Activated naive CD4-positive, alpha-beta T cell treated with anti-CD3 and anti-CD28 coated beads, Interleukin-2, amount 50 U/mL, for 72 hours (primary cell): Measurements from ENCODE around the gene ZNF384. TPM values are rescaled to one million over a fixed set of nuclear protein-coding genes. Genes with fewer than 3 reads are reported as not detected.

ENCODE experiments used
- ATAC-seq, 2 donors: fragments of 150-1000 bp; cut with Tn5 transposase; 2 replicates each; pipeline ENCODE4 v1.10.0; 2021; ENCODE audit warnings: mild to moderate bottlenecking in 2 of 2, moderate library complexity in 2 of 2
- DNase-seq, 2 donors: peaks; one replicate each; pipeline ENCODE4 v3.0.0; 2021 to 2022; ENCODE audit warnings: low spot score in 2 of 2
- H3K27ac Mint-ChIP-seq, 2 donors: one replicate each; pipeline ENCODE4 v1.8.0; 2022; ENCODE audit warnings: mild to moderate bottlenecking in 2 of 2, mixed read lengths in 2 of 2
- H3K36me3 Mint-ChIP-seq, 2 donors: one replicate each; pipeline ENCODE4 v1.8.0; 2022; ENCODE audit warnings: mixed read lengths in 2 of 2
- H3K9me3 Mint-ChIP-seq, 2 donors: one replicate each; pipeline ENCODE4 v1.8.0; 2022; ENCODE audit warnings: mixed read lengths in 2 of 2
- total RNA-seq, 2 donors: library from RNA; stranded (reverse); gene quantifications; one replicate each; pipeline ENCODE4 v1.2.3, GENCODE V29; 2022

Gene ZNF384
- total RNA-seq, 2 donors from 2014 or later, result 77.1 to 92.6 TPM

DNA sequence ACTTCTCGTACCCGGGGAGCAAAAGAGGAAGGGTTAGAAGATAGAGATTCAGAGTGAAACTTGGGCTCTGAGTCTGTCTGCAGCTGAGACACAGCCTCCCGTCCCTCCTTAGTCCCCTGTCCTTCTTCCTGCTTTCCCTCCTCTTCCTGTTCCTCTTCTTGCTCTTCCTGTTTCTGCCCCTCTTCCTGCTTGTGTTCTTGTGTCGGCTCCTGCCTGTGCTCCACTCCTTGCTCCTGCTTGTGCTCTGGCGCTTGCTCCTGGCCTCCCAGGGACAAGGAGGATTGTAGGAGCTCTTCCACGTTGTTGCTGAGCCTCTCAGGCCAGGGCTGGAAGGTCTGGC, 44.9 kb downstream of the ZNF384 start:
- no peak for ATAC-seq

DNA sequence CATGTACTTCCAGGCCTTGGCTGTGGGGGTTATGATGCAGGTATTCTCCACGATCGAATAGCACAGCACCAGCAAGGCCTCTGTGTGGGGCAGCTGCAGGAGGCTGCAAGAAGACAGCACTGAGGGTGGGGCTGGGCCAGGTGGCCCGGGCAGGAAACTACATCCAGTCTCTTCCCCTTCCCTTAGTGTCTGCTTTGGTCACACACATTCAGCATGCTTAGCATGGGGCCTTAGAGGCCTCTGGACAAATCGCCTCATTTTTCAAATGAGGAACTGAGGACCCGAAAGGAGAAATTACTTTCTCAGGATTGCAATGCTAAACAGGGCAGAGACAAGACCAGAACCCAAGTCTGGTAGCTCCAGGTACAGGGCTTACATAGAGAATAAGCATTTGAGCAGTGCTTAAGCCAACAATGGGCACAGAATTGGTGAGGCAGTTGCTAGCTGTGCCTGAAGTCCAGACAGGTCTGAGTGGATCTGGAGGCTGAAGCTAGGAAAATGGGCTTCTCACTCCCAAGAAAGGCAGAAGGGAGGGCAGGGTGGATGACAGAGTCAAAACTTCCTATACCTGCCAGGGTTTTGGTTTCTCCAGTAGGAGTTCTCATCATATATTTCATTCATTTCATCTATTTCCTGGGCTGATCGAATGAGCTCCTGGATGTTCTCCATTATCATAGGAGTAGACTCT, 45.5 kb downstream of the ZNF384 start:
- H3K27ac Mint-ChIP-seq, result no peak overlapping the region
- peaks cover 6 to 16% of the 10 kb centered on the region in 2 donors for H3K9me3 Mint-ChIP-seq
- ATAC-seq, result no peak
- H3K36me3 Mint-ChIP-seq, result peaks cover 12 to 43% of the 10 kb centered on the region in 2 donors
- DNase-seq, result no peak

More for the DNA sequence above, 44.9 kb downstream of the ZNF384 start:
- peaks cover 6 to 16% of the 10 kb centered on the region in 2 donors for H3K9me3 Mint-ChIP-seq
- DNase-seq, result no peak
- peaks cover 12 to 43% of the 10 kb centered on the region in 2 donors for H3K36me3 Mint-ChIP-seq
- H3K27ac Mint-ChIP-seq, result no peak overlapping the region

GRCh38 chr12:6641131-6641530, 48.0 kb downstream of the ZNF384 start:
- H3K36me3 Mint-ChIP-seq, result peaks cover 6 to 28% of the 10 kb centered on the region in 2 donors

GRCh38 chr12:6640497-6640896, 48.7 kb downstream of the ZNF384 start:
- peaks cover 6 to 28% of the 10 kb centered on the region in 2 donors for H3K36me3 Mint-ChIP-seq
- no peak for ATAC-seq
- no peak for DNase-seq
- peak overlapping the region in 1 of 2 donors; percentile 11 for H3K27ac Mint-ChIP-seq
- H3K9me3 Mint-ChIP-seq, result peaks cover 6 to 16% of the 10 kb centered on the region in 2 donors

More at GRCh38 chr12:6641131-6641530, 48.0 kb downstream of the ZNF384 start:
- Mint-ChIP-seq H3K27ac (no peak overlapping the region), H3K9me3 (peaks cover 6 to 16% of the 10 kb centered on the region in 2 donors)
- DNase-seq (no peak), ATAC-seq (no peak)

GRCh38 chr12:6639151-6639801, 49.9 kb downstream of the ZNF384 start:
- H3K27ac Mint-ChIP-seq, result no peak overlapping the region
- ATAC-seq, result no peak
- no peak for DNase-seq
- H3K9me3 Mint-ChIP-seq, result peaks cover 1 to 8% of the 10 kb centered on the region in 2 donors
- H3K36me3 Mint-ChIP-seq, result peaks cover 3 to 16% of the 10 kb centered on the region in 2 donors

DNA sequence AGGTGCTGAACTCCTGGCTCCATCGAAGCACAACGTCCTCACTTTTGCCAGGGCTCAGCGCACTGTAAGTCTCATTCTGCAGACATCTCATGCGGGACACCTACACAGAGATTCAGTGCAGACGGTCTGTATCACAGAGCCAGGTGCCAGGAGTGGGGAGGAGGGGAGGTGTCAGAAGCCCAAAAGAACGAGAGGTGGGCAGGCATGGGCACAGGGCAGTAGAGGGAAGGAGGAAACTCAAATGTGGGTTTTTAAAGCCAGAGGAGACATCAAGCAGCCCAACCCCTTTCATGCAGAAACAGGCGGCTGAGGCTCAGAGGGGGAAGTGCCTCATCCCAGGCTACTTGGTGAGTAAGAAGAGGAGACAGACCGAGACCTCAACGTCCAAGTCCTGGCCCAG, 50.9 kb downstream of the ZNF384 start:
- H3K9me3 Mint-ChIP-seq, result peaks cover 0 to 5% of the 10 kb centered on the region in 2 donors
- DNase-seq, result no peak
- ATAC-seq, result no peak

GRCh38 chr12:6635856-6636531, 53.2 kb downstream of the ZNF384 start, which contains the start of gene LPAR5:
Gene LPAR5, minus strand, starts transcription at chr12:6635959. Its CDS starts 14,711 bp downstream, at chr12:6621248.
- Mint-ChIP-seq H3K27ac (peak within 1 kb of the TSS in 1 of 2 donors; percentile 24), H3K36me3 (peaks cover 0 to 5% of the 10 kb centered on the region in 2 donors), H3K9me3 (no peaks in the 10 kb centered on the region)
- DNase-seq (no peak), ATAC-seq (peak; percentile 21 to 44)

More for the DNA sequence above, 50.9 kb downstream of the ZNF384 start:
- peaks cover 0 to 6% of the 10 kb centered on the region in 2 donors for H3K36me3 Mint-ChIP-seq
- H3K27ac Mint-ChIP-seq, result peak overlapping the region; percentile 17 to 44

- Mint-ChIP-seq H3K36me3 (peaks cover 0 to 5% of the 10 kb centered on the region in 2 donors), H3K9me3 (no peaks in the 10 kb centered on the region), H3K27ac (peak overlapping the region in 1 of 2 donors; percentile 24)
- DNase-seq (no peak), ATAC-seq (peak; percentile 67 to 85)
These were observed 53.8 kb downstream of the ZNF384 start for GRCh38 chr12:6635375-6635855.

GRCh38 chr12:6632026-6632983, 56.9 kb downstream of the ZNF384 start:
- Mint-ChIP-seq H3K36me3 (peaks cover 0 to 5% of the 10 kb centered on the region in 2 donors), H3K9me3 (no peaks in the 10 kb centered on the region), H3K27ac (peak overlapping the region; percentile 98 to 99)
- ATAC-seq, result peak; percentile 60 to 75
- DNase-seq, result peak in 1 of 2 donors; percentile 48

GRCh38 chr12:6631549-6631961, 57.6 kb downstream of the ZNF384 start:
- Mint-ChIP-seq H3K27ac (peak overlapping the region; percentile 98 to 99), H3K36me3 (peaks cover 0 to 5% of the 10 kb centered on the region in 2 donors), H3K9me3 (no peaks in the 10 kb centered on the region)
- ATAC-seq, result peak; percentile 34 to 51
- DNase-seq, result no peak

DNA sequence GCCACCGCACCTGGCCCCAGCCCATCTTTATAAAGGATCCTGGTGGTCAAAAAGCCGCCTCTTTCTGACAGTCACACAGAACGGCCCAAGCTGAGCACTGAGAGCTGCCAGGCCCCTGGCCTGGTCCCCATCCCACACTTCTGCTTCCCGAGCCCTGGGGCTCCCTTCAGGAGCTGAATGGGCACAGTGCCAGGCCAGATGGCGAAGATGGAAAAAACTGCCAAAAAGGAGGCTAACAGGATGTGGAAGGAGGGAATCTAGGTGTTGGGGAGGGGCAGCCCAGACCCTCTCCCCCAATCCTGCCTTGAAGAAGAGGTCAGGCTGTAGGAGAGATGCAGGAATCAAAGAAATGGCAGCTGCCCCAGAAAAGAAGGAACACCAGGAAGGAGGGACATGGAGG, 58.4 kb downstream of the ZNF384 start:
- no peak for ATAC-seq
- peaks cover 0 to 5% of the 10 kb centered on the region in 2 donors for H3K36me3 Mint-ChIP-seq
- DNase-seq, result no peak
- no peaks in the 10 kb centered on the region for H3K9me3 Mint-ChIP-seq
- peak overlapping the region; percentile 98 to 99 for H3K27ac Mint-ChIP-seq

- Mint-ChIP-seq H3K36me3 (peaks cover 0 to 5% of the 10 kb centered on the region in 2 donors), H3K27ac (peak overlapping the region; percentile 70 to 75), H3K9me3 (no peaks in the 10 kb centered on the region)
- ATAC-seq, result peak; percentile 59 to 66
- DNase-seq, result no peak
These were observed 61.6 kb downstream of the ZNF384 start for GRCh38 chr12:6627616-6628015.

- peak in 1 of 2 donors; percentile 44 for ATAC-seq
- H3K9me3 Mint-ChIP-seq, result no peaks in the 10 kb centered on the region
- no peak for DNase-seq
- H3K36me3 Mint-ChIP-seq, result no peaks in the 10 kb centered on the region
- H3K27ac Mint-ChIP-seq, result peak overlapping the region; percentile 39 to 70
These were observed 62.4 kb downstream of the ZNF384 start for GRCh38 chr12:6626654-6627283.

- H3K9me3 Mint-ChIP-seq, result no peaks in the 10 kb centered on the region
- H3K36me3 Mint-ChIP-seq, result peaks cover 0 to 6% of the 10 kb centered on the region in 2 donors
- no peak for ATAC-seq
- no peak for DNase-seq
- H3K27ac Mint-ChIP-seq, result peak overlapping the region in 1 of 2 donors; percentile 41
These were observed 68.3 kb downstream of the ZNF384 start for GRCh38 chr12:6620885-6621274.

DNA sequence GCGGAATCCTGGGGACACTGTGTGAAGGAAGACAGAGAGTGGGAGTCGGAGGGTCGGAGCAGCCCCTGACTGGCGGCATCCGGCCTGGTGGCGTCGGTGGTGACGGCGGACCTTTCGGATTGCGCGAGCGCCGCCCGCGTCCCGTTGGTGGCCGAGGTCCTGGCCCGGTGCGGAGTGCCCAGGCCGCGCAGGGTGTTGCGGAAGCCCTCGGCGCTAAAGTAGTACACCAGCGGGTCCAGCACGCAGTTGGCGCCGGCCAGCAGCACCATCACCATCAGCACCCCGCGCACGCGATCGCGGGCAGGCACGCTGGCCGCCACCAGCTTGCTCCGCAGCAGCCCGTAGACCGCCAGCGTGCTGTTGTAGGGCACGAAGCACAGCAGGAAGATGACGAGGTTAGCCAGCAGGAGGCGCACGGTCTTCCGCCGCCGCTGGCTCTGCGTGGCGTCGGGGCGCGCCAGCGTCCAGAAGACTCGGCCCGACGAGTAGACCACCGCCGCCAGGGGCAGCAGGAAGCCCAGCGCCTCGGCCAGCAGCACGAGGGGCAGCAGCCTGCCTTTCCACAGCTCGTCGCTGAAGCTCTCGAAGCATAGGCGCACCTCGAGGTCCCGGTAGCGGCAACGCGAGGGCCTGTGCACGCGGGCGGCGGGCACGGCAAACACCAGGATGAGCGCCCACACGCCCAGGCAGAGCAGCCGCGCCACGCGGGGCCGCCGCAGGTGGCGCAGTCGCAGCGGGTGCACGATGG, 68.9 kb downstream of the ZNF384 start:
- ATAC-seq, result peak; percentile 83 to 91
- Mint-ChIP-seq H3K36me3 (peaks cover 0 to 6% of the 10 kb centered on the region in 2 donors), H3K9me3 (no peaks in the 10 kb centered on the region), H3K27ac (peak overlapping the region in 1 of 2 donors; percentile 41)
- DNase-seq, result peak; percentile 59 to 68
